ENCODE measurements around the gene HAGH. TPM values are rescaled to one million over a fixed set of nuclear protein-coding genes. Genes with fewer than 3 reads are reported as not detected.
A peak's percentile ranks its signal among the peaks of the same experiment; 100 is the strongest.

HAGH gene
- total RNA-seq, 1 donor from 2014 or later, result 73.4 TPM

GRCh38 chr16:1839554-1839953 lies 12.9 kb upstream of the HAGH start:
- DNase-seq (ENCODE audit: low spot score) (no peak), ATAC-seq (no peak)
- intact Hi-C loops (cut with DNase I), result no loop called here

GRCh38 chr16:1834096-1834495 lies 7.5 kb upstream of the HAGH start:
- DNase-seq (ENCODE audit: low spot score) (no peak), ATAC-seq (no peak)
- intact Hi-C loops (cut with DNase I), result no loop called here

- intact Hi-C loops (cut with DNase I), result no loop called here
- DNase-seq (ENCODE audit: low spot score) (no peak), ATAC-seq (no peak)
Measured at GRCh38 chr16:1832838-1833454, 6.3 kb upstream of the HAGH start.

- intact Hi-C loops (cut with DNase I), result no loop called here
- no peak for ATAC-seq
Measured at GRCh38 chr16:1831186-1832075, 4.8 kb upstream of the HAGH start.

GRCh38 chr16:1830213-1830612 lies 3.6 kb upstream of the HAGH start:
- DNase-seq (ENCODE audit: low spot score), result no peak

More at GRCh38 chr16:1831186-1832075, 4.8 kb upstream of the HAGH start:
- no peak for DNase-seq (ENCODE audit: low spot score)

GRCh38 chr16:1828645-1829410 lies 2.2 kb upstream of the HAGH start:
- intact Hi-C loops (cut with DNase I), result no loop called here
- no peak for ATAC-seq
- no peak for DNase-seq (ENCODE audit: low spot score)

More at GRCh38 chr16:1830213-1830612, 3.6 kb upstream of the HAGH start:
- intact Hi-C loops (cut with DNase I), result no loop called here
- no peak for ATAC-seq

GRCh38 chr16:1825864-1826690 lies 548 bp downstream of the HAGH start:
- no peak for ATAC-seq
- DNase-seq (ENCODE audit: low spot score), result peak; percentile 67
- intact Hi-C loops (cut with DNase I), result no loop called here

GRCh38 chr16:1825381-1825863 lies 1.2 kb downstream of the HAGH start:
- ATAC-seq (no peak), DNase-seq (ENCODE audit: low spot score) (no peak)
- intact Hi-C loops (cut with DNase I), result no loop called here

- ATAC-seq (no peak), DNase-seq (ENCODE audit: low spot score) (no peak)
- intact Hi-C loops (cut with DNase I), result no loop called here
Measured at GRCh38 chr16:1823821-1824220, 2.8 kb downstream of the HAGH start.

GRCh38 chr16:1822801-1823200 lies 3.8 kb downstream of the HAGH start:
- no peak for ATAC-seq
- intact Hi-C loops (cut with DNase I), result no loop called here
- DNase-seq (ENCODE audit: low spot score), result no peak

GRCh38 chr16:1821861-1822611 lies 4.6 kb downstream of the HAGH start:
- DNase-seq (ENCODE audit: low spot score) (no peak), ATAC-seq (no peak)
- intact Hi-C loops (cut with DNase I), result no loop called here

- DNase-seq (ENCODE audit: low spot score), result peak; percentile 34
- ATAC-seq, result no peak
- intact Hi-C loops (cut with DNase I), result no loop called here
Measured at GRCh38 chr16:1820946-1821290, 5.7 kb downstream of the HAGH start.

GRCh38 chr16:1820096-1820945 lies 6.3 kb downstream of the HAGH start:
- DNase-seq (ENCODE audit: low spot score) (no peak), ATAC-seq (no peak)
- intact Hi-C loops (cut with DNase I), result no loop called here

GRCh38 chr16:1819611-1820010 lies 7.0 kb downstream of the HAGH start:
- intact Hi-C loops (cut with DNase I), result no loop called here
- DNase-seq (ENCODE audit: low spot score), result no peak

GRCh38 chr16:1818873-1819525 lies 7.6 kb downstream of the HAGH start:
- ATAC-seq, result no peak
- intact Hi-C loops (cut with DNase I), result no loop called here
- no peak for DNase-seq (ENCODE audit: low spot score)

More at GRCh38 chr16:1819611-1820010, 7.0 kb downstream of the HAGH start:
- no peak for ATAC-seq

GRCh38 chr16:1818204-1818872 lies 8.3 kb downstream of the HAGH start:
- DNase-seq (ENCODE audit: low spot score) (no peak), ATAC-seq (no peak)
- intact Hi-C loops (cut with DNase I), result no loop called here

Data from sciatic nerve (tissue), 2 donors.